ENCODE measurements around the gene SLC6A8.

SLC6A8 gene

GRCh38 chrX:153641627-153642026 lies 46.1 kb upstream of the SLC6A8 start:
- DNase-seq (ENCODE audit: low read depth), result no peak
- H3K4me3 ChIP-seq (ENCODE audit: low read length), result no peak overlapping the region
- no peak for TF ChIP-seq CTCF (conservative IDR thresholded peaks at IDR 0.05; ENCODE audit: low read length)

- DNase-seq (ENCODE audit: low read depth), result no peak
- no peak overlapping the region for H3K4me3 ChIP-seq (ENCODE audit: low read length)
- TF ChIP-seq CTCF (conservative IDR thresholded peaks at IDR 0.05; ENCODE audit: low read length), result no peak
Measured at GRCh38 chrX:153642051-153642654, 45.6 kb upstream of the SLC6A8 start.

GRCh38 chrX:153642655-153643430 lies 44.9 kb upstream of the SLC6A8 start:
- H3K4me3 ChIP-seq (ENCODE audit: low read length), result no peak overlapping the region
- TF ChIP-seq CTCF (conservative IDR thresholded peaks at IDR 0.05; ENCODE audit: low read length), result no peak
- DNase-seq (ENCODE audit: low read depth), result no peak

- DNase-seq (ENCODE audit: low read depth), result no peak
- H3K4me3 ChIP-seq (ENCODE audit: low read length), result no peak overlapping the region
- no peak for TF ChIP-seq CTCF (conservative IDR thresholded peaks at IDR 0.05; ENCODE audit: low read length)
Measured at GRCh38 chrX:153643431-153644351, 44.0 kb upstream of the SLC6A8 start.

GRCh38 chrX:153644356-153645125 lies 43.2 kb upstream of the SLC6A8 start:
- H3K4me3 ChIP-seq (ENCODE audit: low read length), result no peak overlapping the region
- no peak for TF ChIP-seq CTCF (conservative IDR thresholded peaks at IDR 0.05; ENCODE audit: low read length)
- no peak for DNase-seq (ENCODE audit: low read depth)

- TF ChIP-seq CTCF (conservative IDR thresholded peaks at IDR 0.05; ENCODE audit: low read length), result no peak
- no peak overlapping the region for H3K4me3 ChIP-seq (ENCODE audit: low read length)
- no peak for DNase-seq (ENCODE audit: low read depth)
Measured at GRCh38 chrX:153645151-153645550, 42.6 kb upstream of the SLC6A8 start.

Data from AG10803 (cell line).